SU-DHL-6 (cell line): Measurements from ENCODE around the gene ZNF99.

Source experiments
- H2AFZ ChIP-seq: fragments of 200-600 bp; sonication (generic); 2 replicates; pipeline ENCODE4 v1.6.1; 2014; ENCODE audit warnings: low read depth, mild to moderate bottlenecking, moderate library complexity, mixed read lengths, antibody characterized with exemption, low read length; ENCODE audit not compliant: severe bottlenecking
- H3F3A ChIP-seq: fragments of 200-600 bp; shearing (Covaris generic); 2 replicates; pipeline ENCODE4 v1.6.0; 2016; ENCODE audit warnings: antibody characterized with exemption, mild to moderate bottlenecking; ENCODE audit not compliant: insufficient read depth
- H3K27ac ChIP-seq: fragments of 200-600 bp; sonication (generic); 2 replicates; pipeline ENCODE4 v1.5.1; 2016; ENCODE audit warnings: low read depth, mild to moderate bottlenecking, low read length, moderate library complexity, mixed read lengths
- H3K27me3 ChIP-seq: fragments of 200-600 bp; sonication (generic), shearing (Covaris generic); 2 replicates; pipeline ENCODE4 v1.6.0; 2014; ENCODE audit warnings: mild to moderate bottlenecking, low read length
- H3K36me3 ChIP-seq: fragments of 200-600 bp; sonication (generic); 2 replicates; pipeline ENCODE4 v1.6.1; 2014; ENCODE audit warnings: mild to moderate bottlenecking, low read length, mixed read lengths
- H3K4me2 ChIP-seq: fragments of 300-600, 200-600 bp; shearing (Covaris generic), sonication (generic); 2 replicates; pipeline ENCODE4 v1.6.0; 2014; ENCODE audit warnings: low read length, low read depth, mild to moderate bottlenecking; ENCODE audit not compliant: poor library complexity, severe bottlenecking
- H3K4me3 ChIP-seq: fragments of 200-600 bp; sonication (generic); 2 replicates; pipeline ENCODE4 v1.5.1; 2014; ENCODE audit warnings: antibody characterized with exemption, low read length, mild to moderate bottlenecking, mixed read lengths; ENCODE audit not compliant: insufficient read depth, poor library complexity, severe bottlenecking
- H3K79me2 ChIP-seq: fragments of 200-600 bp; sonication (generic); 2 replicates; pipeline ENCODE4 v1.6.1; 2014; ENCODE audit warnings: mild to moderate bottlenecking, low read length, moderate library complexity; ENCODE audit not compliant: insufficient read depth
- H3K9ac ChIP-seq: fragments of 200-600 bp; sonication (generic); 2 replicates; pipeline ENCODE4 v1.7.0; 2014; ENCODE audit warnings: mild to moderate bottlenecking, low read length
- H3K9me2 ChIP-seq: fragments of 200-600 bp; sonication (generic); replicated peaks from 2 replicates; pipeline ENCODE4 v1.6.1; 2014; ENCODE audit warnings: low read length; ENCODE audit not compliant: insufficient read depth
- H3K9me3 ChIP-seq: fragments of 200-600 bp; sonication (generic); 2 replicates; pipeline ENCODE4 v1.6.1; 2014; ENCODE audit warnings: low read length, mixed read lengths; ENCODE audit not compliant: insufficient read depth
- H4K20me1 ChIP-seq: fragments of 200-600 bp; sonication (generic); 2 replicates; pipeline ENCODE4 v1.6.1; 2014; ENCODE audit warnings: low read depth, mild to moderate bottlenecking, antibody characterized with exemption, low read length, moderate library complexity, mixed read lengths
- EZH2phosphoT487 ChIP-seq: fragments of 200-600 bp; sonication (generic), shearing (Covaris generic); conservative IDR thresholded peaks from 2 replicates; pipeline ENCODE4 v1.6.1; 2018; ENCODE audit warnings: mild to moderate bottlenecking, antibody characterized with exemption, low read length, moderate library complexity, mixed read lengths
- TF ChIP-seq, protein P1 (sequence below): fragments of 200-600 bp; sonication (generic); IDR thresholded peaks from one replicate; pipeline ENCODE4 v1.5.1; 2017; ENCODE audit warnings: antibody characterized with exemption, mild to moderate bottlenecking, low read length, moderate library complexity; ENCODE audit not compliant: insufficient read depth, poor library complexity, severe bottlenecking

The ZNF99 gene

DNA sequence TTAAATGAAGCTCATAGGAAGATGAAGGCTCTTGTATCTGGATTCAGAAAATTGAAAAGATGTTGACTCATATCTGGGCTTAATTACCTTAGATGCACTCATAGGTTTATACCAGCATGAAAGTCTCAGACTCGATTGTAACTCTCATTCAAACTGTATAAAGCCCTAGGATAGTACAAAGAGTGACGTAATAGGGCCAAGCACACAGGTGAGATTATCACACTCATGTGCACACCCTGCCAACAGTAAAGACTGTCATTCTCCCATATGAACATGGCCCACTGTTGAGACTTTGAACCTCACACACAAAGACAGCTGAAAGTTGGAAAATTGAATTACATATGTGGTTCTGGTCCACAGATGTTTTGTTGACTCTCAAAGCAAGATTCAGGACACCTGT, 30.2 kb upstream of the ZNF99 start:
- H3K27me3 ChIP-seq: no peaks in the 10 kb centered on the region
- H3F3A ChIP-seq: no peaks in the 10 kb centered on the region
- H3K27ac ChIP-seq: no peak overlapping the region
- no peaks in the 10 kb centered on the region for H4K20me1 ChIP-seq
- H3K36me3 ChIP-seq: no peaks in the 10 kb centered on the region
- H3K4me3 ChIP-seq: no peak overlapping the region
- no peaks in the 10 kb centered on the region for H3K9me3 ChIP-seq
- TF ChIP-seq, protein P1, sequence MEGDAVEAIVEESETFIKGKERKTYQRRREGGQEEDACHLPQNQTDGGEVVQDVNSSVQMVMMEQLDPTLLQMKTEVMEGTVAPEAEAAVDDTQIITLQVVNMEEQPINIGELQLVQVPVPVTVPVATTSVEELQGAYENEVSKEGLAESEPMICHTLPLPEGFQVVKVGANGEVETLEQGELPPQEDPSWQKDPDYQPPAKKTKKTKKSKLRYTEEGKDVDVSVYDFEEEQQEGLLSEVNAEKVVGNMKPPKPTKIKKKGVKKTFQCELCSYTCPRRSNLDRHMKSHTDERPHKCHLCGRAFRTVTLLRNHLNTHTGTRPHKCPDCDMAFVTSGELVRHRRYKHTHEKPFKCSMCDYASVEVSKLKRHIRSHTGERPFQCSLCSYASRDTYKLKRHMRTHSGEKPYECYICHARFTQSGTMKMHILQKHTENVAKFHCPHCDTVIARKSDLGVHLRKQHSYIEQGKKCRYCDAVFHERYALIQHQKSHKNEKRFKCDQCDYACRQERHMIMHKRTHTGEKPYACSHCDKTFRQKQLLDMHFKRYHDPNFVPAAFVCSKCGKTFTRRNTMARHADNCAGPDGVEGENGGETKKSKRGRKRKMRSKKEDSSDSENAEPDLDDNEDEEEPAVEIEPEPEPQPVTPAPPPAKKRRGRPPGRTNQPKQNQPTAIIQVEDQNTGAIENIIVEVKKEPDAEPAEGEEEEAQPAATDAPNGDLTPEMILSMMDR: no peak
- TF ChIP-seq EZH2phosphoT487: no peak
- H3K4me2 ChIP-seq: no peak overlapping the region
- H2AFZ ChIP-seq: no peak overlapping the region
- H3K79me2 ChIP-seq: no peaks in the 10 kb centered on the region
- no peak overlapping the region for H3K9ac ChIP-seq
- H3K9me2 ChIP-seq: no peaks in the 10 kb centered on the region

- Histone ChIP-seq H3K9ac (no peak overlapping the region), H3K9me2 (no peaks in the 10 kb centered on the region), H3K27ac (no peak overlapping the region), H3K36me3 (no peaks in the 10 kb centered on the region), H3K4me3 (no peak overlapping the region), H2AFZ (no peak overlapping the region), H3F3A (no peaks in the 10 kb centered on the region), H3K27me3 (no peaks in the 10 kb centered on the region), H3K4me2 (no peak overlapping the region), H4K20me1 (no peaks in the 10 kb centered on the region), H3K79me2 (no peaks in the 10 kb centered on the region), H3K9me3 (no peaks in the 10 kb centered on the region)
- no peak for TF ChIP-seq EZH2phosphoT487
- TF ChIP-seq, protein P1: no peak
Observed at GRCh38 chr19:22807061-22807835, 23.3 kb upstream of the ZNF99 start.

DNA sequence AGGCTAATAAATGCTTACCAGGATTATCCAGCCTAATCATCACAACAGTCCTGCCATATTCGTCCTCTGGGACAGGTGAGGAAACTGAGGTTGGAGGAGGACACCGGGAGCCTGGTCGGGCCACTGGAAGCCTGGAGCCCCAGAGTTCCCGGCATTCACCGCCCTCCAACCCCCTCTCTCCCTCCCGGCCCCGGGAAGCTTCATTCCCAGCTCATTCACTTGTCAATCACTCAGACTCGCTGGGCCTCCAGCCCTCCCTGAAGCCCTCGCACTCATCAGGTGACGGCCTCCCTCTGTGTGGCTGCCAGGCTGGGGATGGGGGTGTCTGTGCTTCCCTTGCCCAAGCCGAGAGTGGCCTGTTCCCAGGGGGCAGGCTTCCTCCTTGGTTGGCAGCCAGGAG, 22.5 kb upstream of the ZNF99 start:
- Histone ChIP-seq H3K79me2 (no peaks in the 10 kb centered on the region), H3K27ac (no peak overlapping the region), H4K20me1 (no peaks in the 10 kb centered on the region), H3K36me3 (no peaks in the 10 kb centered on the region), H3K9ac (no peak overlapping the region), H3K4me2 (no peak overlapping the region), H3K4me3 (no peak overlapping the region), H3K9me3 (no peaks in the 10 kb centered on the region), H3K9me2 (no peaks in the 10 kb centered on the region), H2AFZ (no peak overlapping the region), H3F3A (no peaks in the 10 kb centered on the region), H3K27me3 (no peaks in the 10 kb centered on the region)
- TF ChIP-seq, protein P1: no peak
- TF ChIP-seq EZH2phosphoT487: no peak
